ENCODE data around the gene COL20A1. TPM values are rescaled to one million over a fixed set of nuclear protein-coding genes. Genes with fewer than 3 reads are reported as not detected.
"Not testable (repeated sequence)": the region's sequence is repeated elsewhere in the genome, so short reads cannot be mapped to it uniquely, and the experiment has no call there.

Gene COL20A1
- total RNA-seq, 1 experiment from 2014 or later, result 0.23 TPM

GRCh38 chr20:63340158-63340688 is 47.2 kb downstream of the COL20A1 start:
- H3K36me3 ChIP-seq (ENCODE audit: control insufficient read depth, insufficient read depth, low read length); H3K4me3 ChIP-seq (ENCODE audit: low read depth in 2 of 2, low read length in 2 of 2); in situ Hi-C loops (cut with HindIII; ENCODE audit: low pct_unique_long_range_greater_than_20kb, low sequenced_read_pairs); H3K27ac ChIP-seq (ENCODE audit: low read length); ATAC-seq; CTCF ChIA-PET; H3K27me3 ChIP-seq (ENCODE audit: control insufficient read depth, insufficient read depth, low read length); DNase-seq (ENCODE audit: low read depth, low spot score); H3K4me1 ChIP-seq (ENCODE audit: control insufficient read depth, insufficient read depth, low read length); intact Hi-C loops (cut with micrococcal nuclease; ENCODE audit: unreplicated experiment); H3K9me3 ChIP-seq (ENCODE audit: control insufficient read depth, insufficient read depth, low read depth, low read length); BruUV-seq (replicated peaks); POLR2A ChIA-PET: not testable (repeated sequence)

- in situ Hi-C loops (cut with HindIII; ENCODE audit: low pct_unique_long_range_greater_than_20kb, low sequenced_read_pairs), result no loop called here
- no peaks in the 10 kb centered on the region; the same call in 1 of the 2 replicates for H3K9me3 ChIP-seq (ENCODE audit: control insufficient read depth, insufficient read depth, low read depth, low read length)
- intact Hi-C loops (cut with micrococcal nuclease; ENCODE audit: unreplicated experiment), result no loop called here
- no peak for DNase-seq (ENCODE audit: low read depth, low spot score)
- H3K27ac ChIP-seq (ENCODE audit: low read length), result no peak overlapping the region
- TF ChIP-seq POLR2AphosphoS5 (IDR thresholded peaks at IDR 0.05; ENCODE audit: low read depth, low read length) (no peak), CTCF (IDR thresholded peaks at IDR 0.05) (no peak), SIN3A (IDR thresholded peaks at IDR 0.05; ENCODE audit: borderline replicate concordance, insufficient read depth, low read depth, low read length) (no peak), TCF7L2 (IDR thresholded peaks at IDR 0.05; ENCODE audit: low read depth, low read length) (no peak)
- TF ChIP-seq, protein P1, sequence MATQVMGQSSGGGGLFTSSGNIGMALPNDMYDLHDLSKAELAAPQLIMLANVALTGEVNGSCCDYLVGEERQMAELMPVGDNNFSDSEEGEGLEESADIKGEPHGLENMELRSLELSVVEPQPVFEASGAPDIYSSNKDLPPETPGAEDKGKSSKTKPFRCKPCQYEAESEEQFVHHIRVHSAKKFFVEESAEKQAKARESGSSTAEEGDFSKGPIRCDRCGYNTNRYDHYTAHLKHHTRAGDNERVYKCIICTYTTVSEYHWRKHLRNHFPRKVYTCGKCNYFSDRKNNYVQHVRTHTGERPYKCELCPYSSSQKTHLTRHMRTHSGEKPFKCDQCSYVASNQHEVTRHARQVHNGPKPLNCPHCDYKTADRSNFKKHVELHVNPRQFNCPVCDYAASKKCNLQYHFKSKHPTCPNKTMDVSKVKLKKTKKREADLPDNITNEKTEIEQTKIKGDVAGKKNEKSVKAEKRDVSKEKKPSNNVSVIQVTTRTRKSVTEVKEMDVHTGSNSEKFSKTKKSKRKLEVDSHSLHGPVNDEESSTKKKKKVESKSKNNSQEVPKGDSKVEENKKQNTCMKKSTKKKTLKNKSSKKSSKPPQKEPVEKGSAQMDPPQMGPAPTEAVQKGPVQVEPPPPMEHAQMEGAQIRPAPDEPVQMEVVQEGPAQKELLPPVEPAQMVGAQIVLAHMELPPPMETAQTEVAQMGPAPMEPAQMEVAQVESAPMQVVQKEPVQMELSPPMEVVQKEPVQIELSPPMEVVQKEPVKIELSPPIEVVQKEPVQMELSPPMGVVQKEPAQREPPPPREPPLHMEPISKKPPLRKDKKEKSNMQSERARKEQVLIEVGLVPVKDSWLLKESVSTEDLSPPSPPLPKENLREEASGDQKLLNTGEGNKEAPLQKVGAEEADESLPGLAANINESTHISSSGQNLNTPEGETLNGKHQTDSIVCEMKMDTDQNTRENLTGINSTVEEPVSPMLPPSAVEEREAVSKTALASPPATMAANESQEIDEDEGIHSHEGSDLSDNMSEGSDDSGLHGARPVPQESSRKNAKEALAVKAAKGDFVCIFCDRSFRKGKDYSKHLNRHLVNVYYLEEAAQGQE (IDR thresholded peaks at IDR 0.05; ENCODE audit: insufficient read depth in 1 of 2, low read depth in 2 of 2, low read length in 1 of 2), result no peak
- H3K27me3 ChIP-seq (ENCODE audit: control insufficient read depth, insufficient read depth, low read length), result peaks cover 2% of the 10 kb centered on the region; the same call in 1 of the 2 replicates
- no peaks in the 10 kb centered on the region for H3K36me3 ChIP-seq (ENCODE audit: control insufficient read depth, insufficient read depth, low read length)
- CTCF ChIA-PET, result no interaction called here
- POLR2A ChIA-PET, result no interaction called here
- no peak for ATAC-seq
- no peak overlapping the region for H3K4me3 ChIP-seq (ENCODE audit: low read depth in 2 of 2, low read length in 2 of 2)
- BruUV-seq (replicated peaks), result no TSS peak
- no peaks in the 10 kb centered on the region for H3K4me1 ChIP-seq (ENCODE audit: control insufficient read depth, insufficient read depth, low read length)
These were observed 49.8 kb downstream of the COL20A1 start for GRCh38 chr20:63342561-63343459.
